ENCODE measurements around the gene PLN.

GRCh38 chr6:118511930-118512715 lies 36.0 kb upstream of the PLN start:
- TF ChIP-seq, protein P1, sequence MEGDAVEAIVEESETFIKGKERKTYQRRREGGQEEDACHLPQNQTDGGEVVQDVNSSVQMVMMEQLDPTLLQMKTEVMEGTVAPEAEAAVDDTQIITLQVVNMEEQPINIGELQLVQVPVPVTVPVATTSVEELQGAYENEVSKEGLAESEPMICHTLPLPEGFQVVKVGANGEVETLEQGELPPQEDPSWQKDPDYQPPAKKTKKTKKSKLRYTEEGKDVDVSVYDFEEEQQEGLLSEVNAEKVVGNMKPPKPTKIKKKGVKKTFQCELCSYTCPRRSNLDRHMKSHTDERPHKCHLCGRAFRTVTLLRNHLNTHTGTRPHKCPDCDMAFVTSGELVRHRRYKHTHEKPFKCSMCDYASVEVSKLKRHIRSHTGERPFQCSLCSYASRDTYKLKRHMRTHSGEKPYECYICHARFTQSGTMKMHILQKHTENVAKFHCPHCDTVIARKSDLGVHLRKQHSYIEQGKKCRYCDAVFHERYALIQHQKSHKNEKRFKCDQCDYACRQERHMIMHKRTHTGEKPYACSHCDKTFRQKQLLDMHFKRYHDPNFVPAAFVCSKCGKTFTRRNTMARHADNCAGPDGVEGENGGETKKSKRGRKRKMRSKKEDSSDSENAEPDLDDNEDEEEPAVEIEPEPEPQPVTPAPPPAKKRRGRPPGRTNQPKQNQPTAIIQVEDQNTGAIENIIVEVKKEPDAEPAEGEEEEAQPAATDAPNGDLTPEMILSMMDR (IDR thresholded peaks at IDR 0.05 in 8 of 11, conservative IDR thresholded peaks at IDR 0.05 in 3 of 11): no peak
- no peak for TF ChIP-seq POLR2A (IDR thresholded peaks at IDR 0.05)
